Heart left ventricle (tissue), 16 donors: Measurements from ENCODE around the gene HTR1B. TPM values are rescaled to one million over a fixed set of nuclear protein-coding genes. Genes with fewer than 3 reads are reported as not detected.

Experiments used
- ATAC-seq, 4 donors: fragments of 200-7000 bp; cut with Tn5 transposase; one replicate each; pipeline ENCODE4 v1.9.1; 2020 to 2022; ENCODE audit warnings: moderate library complexity in 4 of 4, mild to moderate bottlenecking in 3 of 4, moderate number of reproducible peaks in 1 of 4
- DNase-seq, 5 donors: peaks; one replicate each; pipeline ENCODE4 v3.0.0-alpha.2; 2020
- H3K27ac ChIP-seq, 12 donors: fragments of 200-600 bp; sonication (generic) in 4 of 12; one replicate each; pipeline versions ENCODE4 v1.5.0 to v1.8.0; 2016 to 2022; ENCODE audit warnings: mild to moderate bottlenecking in 2 of 12
- H3K27me3 ChIP-seq, 9 donors: fragments of 200-600 bp; sonication (generic) in 2 of 9; one replicate each; pipeline versions ENCODE4 v1.5.1 to v1.8.0; 2016 to 2022; ENCODE audit warnings: mild to moderate bottlenecking in 3 of 9
- H3K36me3 ChIP-seq, 9 donors: fragments of 200-600 bp; sonication (generic) in 2 of 9; one replicate each; pipeline versions ENCODE4 v1.5.0 to v1.8.0; 2018 to 2022; ENCODE audit warnings: mild to moderate bottlenecking in 2 of 9
- H3K4me1 ChIP-seq, 12 donors: fragments of 200-600 bp; sonication (generic) in 4 of 12; one replicate each; pipeline versions ENCODE4 v1.5.0 to v1.8.0; 2016 to 2022; ENCODE audit warnings: mild to moderate bottlenecking in 3 of 12
- H3K4me3 ChIP-seq, 12 donors: fragments of 200-600 bp; sonication (generic) in 4 of 12; one replicate each; pipeline versions ENCODE4 v1.5.0 to v1.8.0; 2017 to 2022; ENCODE audit warnings: mild to moderate bottlenecking in 9 of 12, moderate library complexity in 4 of 12
- H3K9me3 ChIP-seq, 12 donors: fragments of 200-600 bp; sonication (generic) in 4 of 12; one replicate each; pipeline versions ENCODE4 v1.5.0 to v1.8.0; 2016 to 2022; ENCODE audit warnings: mild to moderate bottlenecking in 1 of 12
- POLR2A ChIP-seq, 2 donors: fragments of 450-650 bp; IDR thresholded peaks; one replicate each; pipeline ENCODE4 v1.6.1; 2017; ENCODE audit warnings: antibody characterized with exemption in 2 of 2, mild to moderate bottlenecking in 2 of 2, moderate library complexity in 2 of 2
- WGBS, 4 donors: extraction: QIAGEN DNeasy Blood & Tissue Kit in 2 of 4; methylation state at CpG; one replicate each; pipeline versions ENCODE4 v1.1.5 to v1.1.7; 2013 to 2018; 5-methylcytosine and 5-hydroxymethylcytosine counted together
- intact Hi-C, 10 donors: fragments of 100-400 bp; cut with DNase I; formaldehyde crosslinking; loops; one replicate each; pipeline versions ENCODE4 v1.11.1 to v1.14.2; 2022
- polyA plus RNA-seq, 2 donors: library from polyadenylated mRNA; stranded (reverse); fragments of 200-250 nt; gene quantifications; one replicate each; pipeline ENCODE4 v1.2.3, GENCODE V29; 2013
- total RNA-seq, 9 donors: library from RNA; depleted of rRNA in 2 of 9; stranded (reverse); fragments of >200 nt in 2 of 9; fragmentation: NEBNext Ultra II Directional in 3 of 9; extraction: Animal tissue kit (Norgen Biotek cat#: 25700) in 3 of 9; gene quantifications; one replicate each; pipeline versions ENCODE4 v1.1.0 to v1.2.4, GENCODE V29; 2016 to 2023
- TF ChIP-seq, protein P1 (sequence below), 12 donors: fragments of 200-600 bp; sonication (generic) in 4 of 12; IDR thresholded peaks; one replicate each; pipeline versions ENCODE4 v1.5.0 to v1.8.0; 2018 to 2022; ENCODE audit warnings: antibody characterized with exemption in 12 of 12, mild to moderate bottlenecking in 5 of 12
- donor health status: ischemic (EF 13 %, LVEDD 7.1; RV severe dilation, severe dysfunction).
- donor health status: healthy with polysubstance abuse.
- donor health status: DM: no; HTN: yes; CAD: no.
- donor health status: DM: no; HTN: no; CAD: no.
- donor health status: ischemic (EF 25% LVEDD 6.9; RV normal size, moderate dysfunction).
- donor health status: ischemic (EF 25% LVEDD 5.7; RV mildly dilated, moderate dysfunction).
- donor health status: healthy.
- donor health status: DM: yes; HTN: yes; CAD: no.
- donor health status: ischemic (EF 35%, LVEDD 5.7; RV mildly dilated, moderate dysfunction).
- donor health status: nonischemic (EF 11% LVEDD 7.7; RV severe dilation, severe dysfunction).
- donor health status: DM: yes; HTN: yes; CAD: no.
- donor health status: PGD.
- donor health status: ischemic (EF 29% LVEDD 5.4; RV normal size, mild dysfunction).
- donor health status: nonischemic (EF 23%, LVEDD 6.1; RV moderate dilation, normal function).

Gene HTR1B
- total and polyA plus RNA-seq, 11 donors = 0.03 to 0.10 TPM; not detected in 9

DNA sequence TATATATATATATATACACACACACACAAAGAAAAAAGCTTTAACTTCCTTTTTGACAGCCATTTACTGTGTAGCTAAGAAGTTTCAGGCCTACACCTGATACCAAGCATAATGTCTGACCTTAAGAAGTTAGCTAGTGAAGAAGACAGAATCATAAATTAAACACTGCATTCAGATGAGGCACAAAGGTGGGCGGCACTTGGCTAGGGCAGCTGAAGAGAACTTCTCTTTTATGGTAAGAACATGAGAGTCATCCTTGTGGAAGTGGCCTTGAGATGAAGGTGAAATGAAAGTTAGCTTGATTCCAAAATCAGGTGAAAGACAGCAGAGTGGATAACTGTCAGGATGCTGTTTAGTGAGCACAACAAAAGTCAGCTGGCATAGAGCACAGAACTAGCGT lies 46.5 kb downstream of the HTR1B start:
- intact Hi-C loops = no loop called here
- Histone ChIP-seq H3K27me3 (no peaks in the 10 kb centered on the region), H3K4me3 (no peak overlapping the region), H3K27ac (no peak overlapping the region), H3K9me3 (peaks cover 0 to 8% (median 0%) of the 10 kb centered on the region in 12 donors), H3K4me1 (no peaks in the 10 kb centered on the region), H3K36me3 (no peaks in the 10 kb centered on the region)
- ATAC-seq (no peak), DNase-seq (no peak)
- TF ChIP-seq, protein P1, sequence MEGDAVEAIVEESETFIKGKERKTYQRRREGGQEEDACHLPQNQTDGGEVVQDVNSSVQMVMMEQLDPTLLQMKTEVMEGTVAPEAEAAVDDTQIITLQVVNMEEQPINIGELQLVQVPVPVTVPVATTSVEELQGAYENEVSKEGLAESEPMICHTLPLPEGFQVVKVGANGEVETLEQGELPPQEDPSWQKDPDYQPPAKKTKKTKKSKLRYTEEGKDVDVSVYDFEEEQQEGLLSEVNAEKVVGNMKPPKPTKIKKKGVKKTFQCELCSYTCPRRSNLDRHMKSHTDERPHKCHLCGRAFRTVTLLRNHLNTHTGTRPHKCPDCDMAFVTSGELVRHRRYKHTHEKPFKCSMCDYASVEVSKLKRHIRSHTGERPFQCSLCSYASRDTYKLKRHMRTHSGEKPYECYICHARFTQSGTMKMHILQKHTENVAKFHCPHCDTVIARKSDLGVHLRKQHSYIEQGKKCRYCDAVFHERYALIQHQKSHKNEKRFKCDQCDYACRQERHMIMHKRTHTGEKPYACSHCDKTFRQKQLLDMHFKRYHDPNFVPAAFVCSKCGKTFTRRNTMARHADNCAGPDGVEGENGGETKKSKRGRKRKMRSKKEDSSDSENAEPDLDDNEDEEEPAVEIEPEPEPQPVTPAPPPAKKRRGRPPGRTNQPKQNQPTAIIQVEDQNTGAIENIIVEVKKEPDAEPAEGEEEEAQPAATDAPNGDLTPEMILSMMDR (IDR thresholded peaks at IDR 0.05) = no peak
- no peak for TF ChIP-seq POLR2A (IDR thresholded peaks at IDR 0.05)
- 85 to 91% (median 87%) methylated on average over 2 of the region's 2 CpGs for WGBS, 4 donors

DNA sequence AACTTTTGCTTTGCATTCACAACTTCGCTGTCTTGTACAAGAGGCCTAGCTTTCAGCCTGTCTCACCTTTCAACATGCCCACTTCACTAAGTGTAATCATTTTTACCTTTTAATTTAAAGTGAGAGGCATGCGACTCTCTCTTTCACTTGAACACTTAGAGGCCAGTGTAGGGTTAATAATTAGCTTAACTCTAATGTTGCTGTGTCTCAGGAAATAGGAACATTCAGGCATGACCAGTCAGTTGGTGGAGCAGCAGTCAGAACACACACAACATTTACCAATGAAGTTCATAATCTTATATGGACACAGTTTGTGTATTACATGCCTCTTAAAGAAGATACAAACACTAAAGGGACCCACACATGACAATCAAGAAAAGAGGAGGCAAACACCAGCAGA lies 47.6 kb downstream of the HTR1B start:
- no peak for TF ChIP-seq POLR2A (IDR thresholded peaks at IDR 0.05)
- TF ChIP-seq, protein P1 (IDR thresholded peaks at IDR 0.05) = no peak
- Histone ChIP-seq H3K4me1 (no peaks in the 10 kb centered on the region), H3K27ac (no peak overlapping the region), H3K36me3 (no peaks in the 10 kb centered on the region), H3K9me3 (peaks cover 0 to 8% (median 0%) of the 10 kb centered on the region in 12 donors), H3K4me3 (no peak overlapping the region), H3K27me3 (no peaks in the 10 kb centered on the region)
- intact Hi-C loops = no loop called here
- 79 to 89% (median 84%) methylated on average over 2 of the region's 2 CpGs for WGBS, 4 donors
- DNase-seq = no peak
- no peak for ATAC-seq

Other genes starting within 250 kb of the HTR1B start
- gene MEI4, start 189.5 kb upstream of the HTR1B start, total RNA-seq = under 1 TPM; 0.16 to 0.71 (median 0.36) TPM
- gene MEI4, start 189.5 kb upstream of the HTR1B start, polyA plus RNA-seq = under 1 TPM in 1 of 2 donors, not detected in 1; 0.11 TPM